ENCODE measurements around the gene ZC3H18. TPM values are rescaled to one million over a fixed set of nuclear protein-coding genes. Genes with fewer than 3 reads are reported as not detected.

The ZC3H18 gene
- total and polyA plus RNA-seq, 2 experiments from 2014 or later = 16.8 to 37.1 TPM

- Histone ChIP-seq H3K27me3 (peaks cover 6% of the 10 kb centered on the region), H3K79me2 (no peaks in the 10 kb centered on the region), H4K20me1 (ENCODE audit: insufficient read depth, poor library complexity, severe bottlenecking) (no peaks in the 10 kb centered on the region), H3K4me2 (no peak overlapping the region), H3K27ac (no peak overlapping the region), H2AFZ (no peak overlapping the region), H3K9me3 (ENCODE audit: low read depth) (no peaks in the 10 kb centered on the region), H3K4me1 (ENCODE audit: insufficient read depth) (no peaks in the 10 kb centered on the region), H3K36me3 (replicated peaks; ENCODE audit: insufficient read depth, low read depth) (no peaks in the 10 kb centered on the region), H3K4me3 (no peak overlapping the region), H3K9me2 (replicated peaks; ENCODE audit: insufficient read depth) (no peaks in the 10 kb centered on the region)
- no peak for DNase-seq (ENCODE audit: low spot score)
- TF ChIP-seq CTCF (IDR thresholded peaks at IDR 0.05; ENCODE audit: poor library complexity) = no peak
- no peak for TF ChIP-seq EZH2 (IDR thresholded peaks at IDR 0.05; ENCODE audit: borderline replicate concordance)
- TF ChIP-seq EZH2phosphoT487 (IDR thresholded peaks at IDR 0.05; ENCODE audit: low read depth, severe bottlenecking, unreplicated experiment) = no peak
- WGBS (ENCODE audit: low lambda C conversion rate, missing lambda C conversion rate) = 85% methylated on average over 8 of the region's 8 CpGs
These were observed 26.9 kb upstream of the ZC3H18 start for GRCh38 chr16:88543230-88543813.

GRCh38 chr16:88545781-88546180, 24.4 kb upstream of the ZC3H18 start:
- no peaks in the 10 kb centered on the region for H4K20me1 ChIP-seq (ENCODE audit: insufficient read depth, poor library complexity, severe bottlenecking)
- no peaks in the 10 kb centered on the region for H3K9me3 ChIP-seq (ENCODE audit: low read depth)
- DNase-seq (ENCODE audit: low spot score) = no peak
- no peak overlapping the region for H3K4me2 ChIP-seq
- H3K36me3 ChIP-seq (replicated peaks; ENCODE audit: insufficient read depth, low read depth) = no peaks in the 10 kb centered on the region
- no peak for TF ChIP-seq CTCF (IDR thresholded peaks at IDR 0.05; ENCODE audit: poor library complexity)
- TF ChIP-seq EZH2phosphoT487 (IDR thresholded peaks at IDR 0.05; ENCODE audit: low read depth, severe bottlenecking, unreplicated experiment) = no peak
- TF ChIP-seq EZH2 (IDR thresholded peaks at IDR 0.05; ENCODE audit: borderline replicate concordance) = no peak
- H3K27me3 ChIP-seq = peaks cover 6% of the 10 kb centered on the region
- no peaks in the 10 kb centered on the region for H3K9me2 ChIP-seq (replicated peaks; ENCODE audit: insufficient read depth)
- no peak overlapping the region for H3K27ac ChIP-seq
- 81% methylated on average over 6 of the region's 7 CpGs for WGBS (ENCODE audit: low lambda C conversion rate, missing lambda C conversion rate)
- no peak overlapping the region for H2AFZ ChIP-seq
- H3K79me2 ChIP-seq = no peaks in the 10 kb centered on the region
- H3K4me1 ChIP-seq (ENCODE audit: insufficient read depth) = no peaks in the 10 kb centered on the region
- no peak overlapping the region for H3K4me3 ChIP-seq

DNA sequence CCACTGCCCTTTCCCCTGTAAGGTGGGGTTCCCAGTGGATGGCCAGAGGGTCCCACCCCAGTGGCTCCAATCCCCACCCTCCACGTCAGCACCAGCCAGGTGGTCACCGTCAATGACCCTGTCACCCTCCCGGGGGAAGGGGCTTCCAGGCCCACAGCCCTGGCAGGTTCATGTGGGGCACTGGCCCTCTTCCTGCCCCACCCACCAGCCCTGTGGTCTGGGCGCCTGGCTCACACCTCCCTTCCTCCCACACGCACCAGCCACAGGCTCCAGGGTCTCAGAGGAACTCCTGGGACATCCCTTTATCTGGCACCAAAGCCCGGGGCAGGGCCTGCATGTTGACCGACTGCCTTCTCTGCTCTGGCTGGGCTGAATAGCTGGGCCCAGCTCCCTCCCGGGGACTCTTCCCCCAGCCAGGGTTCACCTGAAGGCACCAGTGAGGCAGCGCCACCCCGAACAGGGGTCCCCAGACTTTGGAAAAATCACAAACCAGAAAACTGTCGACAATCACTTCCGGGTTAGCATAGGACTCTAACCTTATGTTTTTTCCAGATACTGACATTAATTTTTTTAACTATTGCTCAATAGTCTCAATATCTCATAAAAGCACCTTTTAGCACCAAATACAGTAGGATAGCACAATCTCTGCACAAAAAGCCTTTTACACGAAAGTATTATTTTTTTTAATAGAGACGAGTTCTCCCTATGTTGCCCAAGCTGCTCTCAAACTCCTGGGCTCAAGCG, 21.9 kb upstream of the ZC3H18 start:
- no peak overlapping the region for H3K4me2 ChIP-seq
- H4K20me1 ChIP-seq (ENCODE audit: insufficient read depth, poor library complexity, severe bottlenecking) = no peaks in the 10 kb centered on the region
- no peak for TF ChIP-seq EZH2phosphoT487 (IDR thresholded peaks at IDR 0.05; ENCODE audit: low read depth, severe bottlenecking, unreplicated experiment)
- no peak for TF ChIP-seq CTCF (IDR thresholded peaks at IDR 0.05; ENCODE audit: poor library complexity)
- no peak for TF ChIP-seq EZH2 (IDR thresholded peaks at IDR 0.05; ENCODE audit: borderline replicate concordance)
- no peaks in the 10 kb centered on the region for H3K79me2 ChIP-seq
- H3K9me3 ChIP-seq (ENCODE audit: low read depth) = no peaks in the 10 kb centered on the region
- H3K27ac ChIP-seq = no peak overlapping the region
- 82% methylated on average over 15 of the region's 15 CpGs for WGBS (ENCODE audit: low lambda C conversion rate, missing lambda C conversion rate)
- no peaks in the 10 kb centered on the region for H3K9me2 ChIP-seq (replicated peaks; ENCODE audit: insufficient read depth)
- no peak overlapping the region for H2AFZ ChIP-seq
- no peak for DNase-seq (ENCODE audit: low spot score)
- H3K36me3 ChIP-seq (replicated peaks; ENCODE audit: insufficient read depth, low read depth) = no peaks in the 10 kb centered on the region
- no peaks in the 10 kb centered on the region for H3K4me1 ChIP-seq (ENCODE audit: insufficient read depth)
- H3K4me3 ChIP-seq = no peak overlapping the region
- H3K27me3 ChIP-seq = peaks cover 6% of the 10 kb centered on the region
